HG02943 (cell line): ENCODE data around the gene SEC31B.

Source experiments
- ATAC-seq: cut with Tn5 transposase; IDR thresholded peaks from one replicate; pipeline ENCODE4 v1.9.1; 2021; ENCODE audit warnings: mild to moderate bottlenecking, low read depth, moderate library complexity; ENCODE audit not compliant: unreplicated experiment

SEC31B gene

DNA sequence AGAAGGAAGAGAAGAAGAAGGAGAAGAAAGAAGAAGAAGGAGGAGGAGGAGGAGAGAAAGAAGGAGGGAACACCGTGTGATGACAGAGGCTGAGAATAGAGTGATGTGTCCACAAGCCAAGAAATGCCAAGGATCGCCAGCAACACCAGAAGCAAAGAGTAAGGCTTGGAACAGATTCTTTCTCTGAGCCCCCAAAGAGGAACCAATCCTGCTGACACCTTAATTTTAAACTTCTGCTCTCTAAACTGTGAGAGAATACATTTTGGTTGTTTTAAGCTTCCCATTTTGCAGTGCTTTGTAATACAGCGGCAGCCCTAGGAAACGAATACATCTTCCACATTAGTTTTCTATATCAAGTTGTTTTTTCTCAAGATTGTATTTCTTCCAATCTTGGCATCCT lies 70.7 kb downstream of the SEC31B start:
- ATAC-seq = no peak

DNA sequence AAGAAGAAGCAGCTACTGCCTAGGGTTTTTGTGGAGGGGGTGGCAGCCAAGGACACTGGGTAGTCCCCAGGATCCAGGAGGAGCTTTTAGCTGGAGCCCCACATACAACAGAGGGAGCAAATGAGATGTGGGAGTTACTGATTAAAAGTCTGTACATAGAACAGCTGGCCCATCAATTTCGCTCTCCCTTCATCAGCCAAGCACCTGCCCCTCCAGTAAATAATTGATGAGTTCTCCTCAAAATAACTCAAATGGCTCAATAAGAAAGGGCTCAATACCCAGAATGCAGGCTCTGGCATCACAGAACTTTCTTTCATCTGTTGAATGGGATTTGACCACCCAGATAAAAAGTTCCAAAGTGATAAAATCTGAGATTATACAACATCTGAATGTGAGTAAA lies 72.0 kb downstream of the SEC31B start:
- no peak for ATAC-seq

DNA sequence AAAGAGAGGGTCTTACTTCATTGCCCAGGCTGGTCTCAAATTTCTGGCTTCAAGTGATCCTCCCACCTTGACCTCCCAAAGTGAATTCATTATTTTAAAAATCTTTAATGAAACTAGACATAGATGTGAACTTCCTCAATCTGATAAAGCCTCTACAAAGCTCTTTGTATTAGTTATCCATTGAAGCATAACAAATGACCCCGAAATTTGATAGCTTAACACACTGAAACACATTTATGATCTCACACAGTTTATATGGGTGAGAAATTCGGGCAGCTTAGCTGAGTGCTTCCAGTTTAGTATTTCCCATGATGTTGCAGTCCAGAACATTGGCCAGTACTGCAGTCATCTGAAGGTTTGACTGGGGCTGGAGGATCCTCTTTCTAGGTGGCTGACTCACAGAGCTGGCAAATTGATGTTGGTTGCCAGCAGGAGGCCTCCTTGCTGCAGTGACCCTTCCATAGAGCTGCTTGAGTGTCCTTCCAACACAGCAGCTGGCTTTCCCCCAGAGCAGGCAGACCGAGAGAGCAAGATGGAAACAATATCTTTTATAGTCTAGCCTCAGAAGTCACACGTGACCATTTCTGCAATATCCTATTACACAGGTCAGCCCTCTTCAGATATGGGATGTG lies 73.4 kb downstream of the SEC31B start:
- ATAC-seq = no peak

- no peak for ATAC-seq
Measured at GRCh38 chr10:100442548-100442947, 77.1 kb downstream of the SEC31B start.

- no peak for ATAC-seq
Measured at GRCh38 chr10:100438674-100439315, 80.9 kb downstream of the SEC31B start.
